Activated naive CD8-positive, alpha-beta T cell (primary cell): ENCODE results near the gene GNAS-AS1.

Experiments used
- H3K27ac Mint-ChIP-seq: one replicate; pipeline ENCODE4 v1.8.0; 2021; ENCODE audit warnings: mixed read lengths
- H3K27me3 Mint-ChIP-seq: one replicate; pipeline ENCODE4 v1.8.0; 2021; ENCODE audit warnings: mixed read lengths
- H3K36me3 Mint-ChIP-seq: one replicate; pipeline ENCODE4 v1.8.0; 2021; ENCODE audit warnings: mixed read lengths
- H3K4me1 Mint-ChIP-seq: one replicate; pipeline ENCODE4 v1.8.0; 2021; ENCODE audit warnings: low read depth, mixed read lengths
- H3K4me3 Mint-ChIP-seq: one replicate; pipeline ENCODE4 v1.8.0; 2021; ENCODE audit warnings: mild to moderate bottlenecking, mixed read lengths
- H3K9me3 Mint-ChIP-seq: one replicate; pipeline ENCODE4 v1.8.0; 2021; ENCODE audit warnings: low read depth, mixed read lengths

The GNAS-AS1 gene

DNA sequence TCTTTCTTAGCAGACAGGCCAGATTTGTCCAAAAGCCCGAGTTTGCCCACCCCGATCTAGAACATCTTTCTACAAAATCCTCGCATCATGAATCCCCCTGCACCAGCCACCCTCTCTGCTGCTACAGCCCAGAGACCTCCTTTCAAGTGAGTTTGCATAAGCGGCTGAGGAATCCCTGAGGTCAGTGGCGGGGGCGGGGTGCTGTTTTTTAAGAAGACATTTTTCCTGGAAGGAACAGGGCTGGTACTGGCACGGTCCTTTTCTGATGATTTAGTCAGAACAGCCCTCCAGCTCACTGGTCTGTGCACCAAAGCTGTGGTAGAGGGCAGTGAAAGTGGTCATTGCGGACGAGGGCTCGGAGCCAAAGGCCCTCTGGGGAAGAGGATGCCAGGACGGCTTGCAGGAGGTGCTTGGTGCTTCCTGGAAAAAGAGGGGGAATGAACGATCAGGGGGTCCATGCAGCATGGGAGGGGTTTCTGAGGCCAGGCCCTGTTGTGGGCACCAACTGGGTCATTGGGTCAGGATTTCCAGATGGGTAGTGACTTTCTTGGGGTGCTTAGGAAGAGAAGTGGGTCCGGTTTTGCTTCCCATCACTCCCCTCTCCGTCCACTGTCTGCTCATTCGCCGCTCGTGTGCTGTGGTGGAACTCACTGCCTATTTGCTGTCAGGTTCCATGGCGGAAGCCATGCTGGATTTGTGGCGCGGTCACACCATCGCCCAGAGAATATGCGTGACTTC lies 50.4 kb downstream of the GNAS-AS1 start:
- H3K4me3 Mint-ChIP-seq, result no peak overlapping the region
- no peak overlapping the region for H3K27ac Mint-ChIP-seq
- no peaks in the 10 kb centered on the region for H3K4me1 Mint-ChIP-seq
- H3K9me3 Mint-ChIP-seq, result no peaks in the 10 kb centered on the region
- no peaks in the 10 kb centered on the region for H3K36me3 Mint-ChIP-seq
- peaks cover 8% of the 10 kb centered on the region for H3K27me3 Mint-ChIP-seq

- Mint-ChIP-seq H3K36me3 (no peaks in the 10 kb centered on the region), H3K4me3 (no peak overlapping the region), H3K27me3 (peaks cover 5% of the 10 kb centered on the region)
Observed at GRCh38 chr20:58797371-58798338, 53.0 kb downstream of the GNAS-AS1 start.

DNA sequence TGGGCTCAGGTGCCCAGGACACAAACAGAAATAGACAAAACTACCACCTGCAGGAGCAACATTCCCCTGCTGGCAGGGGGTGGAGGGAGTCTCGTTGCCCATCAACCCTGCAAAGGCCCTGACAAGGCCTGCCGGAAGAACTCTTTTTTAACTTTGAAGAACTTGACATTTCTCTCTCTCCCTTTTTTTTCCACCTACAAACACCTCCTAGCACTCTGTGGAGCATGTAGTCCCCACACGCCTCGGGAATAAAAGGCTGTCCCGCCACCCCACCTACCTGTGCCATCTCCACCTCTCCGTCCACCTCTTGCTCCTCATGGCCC lies 54.8 kb downstream of the GNAS-AS1 start:
- Mint-ChIP-seq H3K27me3 (no peaks in the 10 kb centered on the region), H3K4me1 (no peaks in the 10 kb centered on the region), H3K36me3 (no peaks in the 10 kb centered on the region), H3K4me3 (no peak overlapping the region), H3K9me3 (no peaks in the 10 kb centered on the region), H3K27ac (no peak overlapping the region)

More at GRCh38 chr20:58797371-58798338, 53.0 kb downstream of the GNAS-AS1 start:
- no peaks in the 10 kb centered on the region for H3K4me1 Mint-ChIP-seq
- no peaks in the 10 kb centered on the region for H3K9me3 Mint-ChIP-seq
- no peak overlapping the region for H3K27ac Mint-ChIP-seq

- Mint-ChIP-seq H3K9me3 (no peaks in the 10 kb centered on the region), H3K4me3 (no peak overlapping the region), H3K4me1 (no peaks in the 10 kb centered on the region), H3K27me3 (no peaks in the 10 kb centered on the region), H3K36me3 (no peaks in the 10 kb centered on the region), H3K27ac (no peak overlapping the region)
Observed at GRCh38 chr20:58795181-58795922, 55.4 kb downstream of the GNAS-AS1 start.

DNA sequence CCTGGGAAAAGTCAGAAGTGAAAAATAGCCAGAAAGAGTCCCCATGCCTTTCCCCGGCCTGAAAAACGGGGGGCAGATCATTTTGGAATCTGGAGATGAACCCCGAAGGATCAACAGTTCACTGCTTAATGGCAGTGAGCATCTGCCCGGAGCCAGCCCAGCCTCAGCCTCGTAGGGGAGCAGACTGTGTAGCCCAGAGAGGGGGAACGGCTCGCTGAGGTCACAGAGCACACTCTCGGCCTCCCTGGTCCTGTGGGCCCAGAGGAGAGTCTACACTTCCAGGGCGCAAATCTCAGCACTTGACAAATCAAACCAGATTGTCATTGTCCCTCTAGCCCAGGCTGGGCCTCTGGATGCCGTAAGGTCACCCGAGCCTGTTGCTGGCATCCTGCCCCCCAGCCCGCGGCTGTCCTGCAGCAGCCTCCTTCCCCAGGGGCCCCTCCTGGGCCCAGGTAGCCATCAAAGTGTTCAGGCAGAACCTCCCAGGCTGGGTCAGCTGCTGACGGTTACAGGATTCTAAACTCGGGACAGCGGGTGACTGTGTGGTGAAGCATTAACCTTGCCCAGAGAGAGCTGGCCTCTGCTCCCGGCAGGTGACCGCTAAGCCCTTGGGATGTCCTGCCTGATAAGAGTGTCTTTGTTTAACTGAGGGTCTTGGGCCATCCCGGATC lies 56.1 kb downstream of the GNAS-AS1 start:
- Mint-ChIP-seq H3K27me3 (no peaks in the 10 kb centered on the region), H3K27ac (no peak overlapping the region), H3K4me3 (no peak overlapping the region), H3K4me1 (no peaks in the 10 kb centered on the region), H3K9me3 (no peaks in the 10 kb centered on the region), H3K36me3 (no peaks in the 10 kb centered on the region)

DNA sequence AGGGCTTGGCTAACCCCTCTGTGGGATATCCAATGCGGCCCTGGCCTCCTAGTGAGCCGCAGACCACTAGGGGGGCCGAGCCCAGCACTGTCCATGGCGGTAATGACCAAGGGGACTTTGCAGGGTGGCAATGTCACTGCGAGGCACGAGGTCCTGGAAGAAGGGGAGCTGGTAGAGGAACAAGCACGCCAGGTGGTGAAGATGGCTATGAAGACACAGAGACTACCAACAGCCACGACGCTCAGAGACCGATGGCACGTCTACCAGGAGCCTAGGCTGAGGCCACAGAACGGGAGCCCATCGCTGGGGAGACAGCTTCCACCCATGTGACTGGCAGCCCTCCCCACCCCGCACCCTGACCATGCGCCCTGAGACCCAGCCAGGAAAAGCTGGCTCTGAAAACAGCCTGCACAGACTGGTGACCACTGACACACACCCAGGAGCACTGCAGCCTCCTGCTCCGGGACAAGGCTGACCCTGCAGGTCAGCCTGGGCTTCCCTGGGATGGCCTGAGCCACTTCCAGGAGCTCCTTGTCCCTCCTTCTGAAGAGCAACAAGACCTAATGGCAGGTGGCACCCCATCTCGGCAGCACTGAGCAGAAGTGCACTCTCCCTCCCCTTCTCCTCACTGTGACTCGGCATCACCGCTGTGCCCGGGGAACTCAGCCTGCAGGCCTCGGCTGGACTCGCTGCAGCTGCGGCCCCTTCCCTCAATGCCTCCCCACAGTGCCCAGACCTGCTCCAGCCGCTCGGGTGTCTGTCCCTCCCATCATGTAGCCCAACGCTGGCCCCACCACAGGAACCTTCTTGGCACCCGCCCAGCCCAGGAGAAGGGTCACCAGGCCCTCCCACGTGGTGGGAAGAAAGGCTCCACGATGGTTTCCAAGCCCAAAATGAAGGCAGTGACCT lies 56.9 kb downstream of the GNAS-AS1 start:
- Mint-ChIP-seq H3K27ac (no peak overlapping the region), H3K36me3 (no peaks in the 10 kb centered on the region), H3K4me3 (no peak overlapping the region), H3K4me1 (no peaks in the 10 kb centered on the region), H3K9me3 (no peaks in the 10 kb centered on the region), H3K27me3 (no peaks in the 10 kb centered on the region)

DNA sequence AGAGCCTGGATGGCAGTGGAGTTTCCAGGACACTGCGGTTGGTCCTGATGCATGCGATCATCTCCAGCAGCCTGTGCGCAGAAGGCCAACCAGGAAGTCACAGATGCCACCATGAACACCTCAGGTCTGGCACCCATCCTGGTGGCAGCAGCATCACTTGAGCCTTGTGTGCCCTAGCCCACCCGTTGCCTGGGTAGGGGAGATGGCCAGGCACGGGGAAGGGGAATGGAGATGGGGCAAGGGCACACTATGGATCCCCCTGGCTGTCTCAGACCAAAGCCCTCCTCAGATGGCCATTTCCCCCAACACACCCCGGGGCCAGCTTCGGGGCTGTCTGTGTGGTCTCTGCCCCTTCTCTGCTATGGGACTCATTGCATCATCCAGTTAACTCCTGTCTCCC lies 58.3 kb downstream of the GNAS-AS1 start:
- H3K27me3 Mint-ChIP-seq, result no peaks in the 10 kb centered on the region
- H3K27ac Mint-ChIP-seq, result no peak overlapping the region
- H3K4me1 Mint-ChIP-seq, result no peaks in the 10 kb centered on the region
- no peaks in the 10 kb centered on the region for H3K9me3 Mint-ChIP-seq
- H3K36me3 Mint-ChIP-seq, result no peaks in the 10 kb centered on the region
- no peak overlapping the region for H3K4me3 Mint-ChIP-seq

- Mint-ChIP-seq H3K27me3 (no peaks in the 10 kb centered on the region), H3K4me1 (no peaks in the 10 kb centered on the region), H3K27ac (no peak overlapping the region), H3K36me3 (no peaks in the 10 kb centered on the region), H3K4me3 (no peak overlapping the region), H3K9me3 (no peaks in the 10 kb centered on the region)
Observed at GRCh38 chr20:58791286-58791685, 59.4 kb downstream of the GNAS-AS1 start.

- H3K36me3 Mint-ChIP-seq, result no peaks in the 10 kb centered on the region
- H3K9me3 Mint-ChIP-seq, result no peaks in the 10 kb centered on the region
- H3K27me3 Mint-ChIP-seq, result no peaks in the 10 kb centered on the region
- no peak overlapping the region for H3K4me3 Mint-ChIP-seq
- H3K4me1 Mint-ChIP-seq, result no peaks in the 10 kb centered on the region
- H3K27ac Mint-ChIP-seq, result no peak overlapping the region
Observed at GRCh38 chr20:58790454-58790853, 60.2 kb downstream of the GNAS-AS1 start.

GRCh38 chr20:58788896-58789544 lies 61.7 kb downstream of the GNAS-AS1 start:
- Mint-ChIP-seq H3K4me1 (no peaks in the 10 kb centered on the region), H3K9me3 (no peaks in the 10 kb centered on the region), H3K4me3 (no peak overlapping the region), H3K36me3 (no peaks in the 10 kb centered on the region), H3K27me3 (peaks cover 4% of the 10 kb centered on the region), H3K27ac (no peak overlapping the region)

- no peaks in the 10 kb centered on the region for H3K36me3 Mint-ChIP-seq
- H3K4me1 Mint-ChIP-seq, result no peaks in the 10 kb centered on the region
- no peak overlapping the region for H3K27ac Mint-ChIP-seq
- peaks cover 4% of the 10 kb centered on the region for H3K27me3 Mint-ChIP-seq
- H3K4me3 Mint-ChIP-seq, result no peak overlapping the region
- H3K9me3 Mint-ChIP-seq, result no peaks in the 10 kb centered on the region
Observed at GRCh38 chr20:58787211-58788005, 63.3 kb downstream of the GNAS-AS1 start.

GRCh38 chr20:58784321-58785074 lies 66.2 kb downstream of the GNAS-AS1 start:
- Mint-ChIP-seq H3K4me3 (no peak overlapping the region), H3K4me1 (no peaks in the 10 kb centered on the region), H3K36me3 (no peaks in the 10 kb centered on the region), H3K9me3 (no peaks in the 10 kb centered on the region), H3K27me3 (peaks cover 5% of the 10 kb centered on the region), H3K27ac (no peak overlapping the region)
